Keratinocyte (primary cell): Measurements from ENCODE around the gene OXNAD1. TPM values are rescaled to one million over a fixed set of nuclear protein-coding genes. Genes with fewer than 3 reads are reported as not detected.

ENCODE experiments used
- DNase-seq: peaks from one replicate; pipeline ENCODE4 v3.0.0-alpha.2; 2011; ENCODE audit warnings: low read depth, missing footprints, low spot score
- FAIRE-seq: peaks from 2 replicates; lab custom pipeline; 2011; peaks lifted over from hg19 to GRCh38; lab: Jason Lieb, UNC
- H2AFZ ChIP-seq: 2 replicates; pipeline ENCODE4 v1.6.0; 2012; ENCODE audit warnings: low read length, control low read depth, inconsistent platforms; ENCODE audit not compliant: control insufficient read depth
- H3K27ac ChIP-seq: 2 replicates; pipeline ENCODE4 v1.5.1; 2011; ENCODE audit warnings: low read length; ENCODE audit not compliant: control insufficient read depth, insufficient read depth
- H3K27me3 ChIP-seq: 3 replicates; pipeline ENCODE4 v1.6.0; 2011; ENCODE audit warnings: low read length; ENCODE audit not compliant: control insufficient read depth, insufficient read depth; ENCODE audit errors: extremely low read depth
- H3K36me3 ChIP-seq, 2 experiments: 2 replicates in 1 of 2; 3 replicates in 1 of 2; pipeline ENCODE4 v1.5.1; 2011; ENCODE audit warnings: low read length in 2 of 2, mild to moderate bottlenecking in 1 of 2; ENCODE audit not compliant: control insufficient read depth in 2 of 2, insufficient read depth in 2 of 2; ENCODE audit errors: extremely low read depth in 1 of 2
- H3K4me1 ChIP-seq: 3 replicates; pipeline ENCODE4 v1.5.1; 2011; ENCODE audit warnings: low read length; ENCODE audit not compliant: control insufficient read depth, insufficient read depth; ENCODE audit errors: extremely low read depth
- H3K4me2 ChIP-seq: 3 replicates; pipeline ENCODE4 v1.6.0; 2011; ENCODE audit warnings: low read depth, low read length; ENCODE audit not compliant: control insufficient read depth, insufficient read depth; ENCODE audit errors: extremely low read depth
- H3K4me3 ChIP-seq, 3 experiments: fragments of 200-600 bp in 1 of 3; sonication (generic) in 1 of 3; 2 replicates in 2 of 3; 3 replicates in 1 of 3; pipeline ENCODE4 v1.5.1; 2011 to 2016; ENCODE audit warnings: low read length in 3 of 3, mild to moderate bottlenecking in 3 of 3, control low read depth in 2 of 3, inconsistent platforms in 1 of 3, low read depth in 1 of 3, mixed read lengths in 1 of 3, mixed run types in 1 of 3, moderate library complexity in 1 of 3; ENCODE audit not compliant: control insufficient read depth in 2 of 3, insufficient read depth in 2 of 3; ENCODE audit errors: extremely low read depth in 1 of 3
- H3K79me2 ChIP-seq: 2 replicates; pipeline ENCODE4 v1.6.0; 2012; ENCODE audit warnings: low read length; ENCODE audit not compliant: control insufficient read depth, insufficient read depth
- H3K9ac ChIP-seq: 3 replicates; pipeline ENCODE4 v1.6.0; 2011; ENCODE audit warnings: low read length; ENCODE audit not compliant: control insufficient read depth, insufficient read depth; ENCODE audit errors: extremely low read depth
- H3K9me1 ChIP-seq: 3 replicates; pipeline ENCODE4 v1.6.0; 2011; ENCODE audit warnings: low read length; ENCODE audit not compliant: control insufficient read depth, insufficient read depth; ENCODE audit errors: extremely low read depth
- H3K9me3 ChIP-seq: 2 replicates; pipeline ENCODE4 v1.5.1; 2012; ENCODE audit warnings: low read depth, low read length; ENCODE audit not compliant: control insufficient read depth
- H4K20me1 ChIP-seq: 3 replicates; pipeline ENCODE4 v1.6.0; 2011; ENCODE audit warnings: low read length; ENCODE audit not compliant: control insufficient read depth, insufficient read depth; ENCODE audit errors: extremely low read depth
- EZH2 ChIP-seq: IDR thresholded peaks from one replicate; pipeline ENCODE4 v1.6.1; 2012; ENCODE audit warnings: inconsistent platforms, mild to moderate bottlenecking, low read length, moderate library complexity
- dilution Hi-C: fragments of 300-500 bp; cut with MboI; formaldehyde crosslinking; loops from one replicate; pipeline ENCODE4 v1.7.0; 2020; ENCODE audit warnings: low sequenced_read_pairs; ENCODE audit not compliant: extremely low pct_ligation_motif_present
- polyA plus RNA-seq, 5 experiments: library from polyadenylated mRNA; depleted of rRNA in 3 of 5; stranded (reverse) in 3 of 5; stranded (forward) in 1 of 5; unstranded in 1 of 5; fragments of >200 nt; gene quantifications; 1 replicate in 1 of 5; 2 replicates in 3 of 5; 3 replicates in 1 of 5; pipeline versions ENCODE4 v1.2.1 to v1.2.3, GENCODE V29; 2011 to 2012; ENCODE audit warnings: missing spikeins in 2 of 5, low read depth in 1 of 5, low replicate concordance in 1 of 5
- TF ChIP-seq, protein P1 (sequence below), 3 experiments: IDR thresholded peaks in 1 of 3; conservative IDR thresholded peaks in 1 of 3; optimal IDR thresholded peaks in 1 of 3; 2 replicates in 2 of 3; 3 replicates in 1 of 3; pipeline versions ENCODE3 to v1.5.1; 2011; ENCODE audit warnings: low read length in 3 of 3, mild to moderate bottlenecking in 3 of 3, moderate library complexity in 2 of 3, control low read depth in 1 of 3, inconsistent platforms in 1 of 3; ENCODE audit not compliant: insufficient read depth in 2 of 3; ENCODE audit errors: extremely low read depth in 1 of 3

The OXNAD1 gene
- polyA plus RNA-seq, 1 donor (not counting 4 experiments of a cell fraction or from before 2014, with no cell fraction given) = 15.2 TPM

DNA sequence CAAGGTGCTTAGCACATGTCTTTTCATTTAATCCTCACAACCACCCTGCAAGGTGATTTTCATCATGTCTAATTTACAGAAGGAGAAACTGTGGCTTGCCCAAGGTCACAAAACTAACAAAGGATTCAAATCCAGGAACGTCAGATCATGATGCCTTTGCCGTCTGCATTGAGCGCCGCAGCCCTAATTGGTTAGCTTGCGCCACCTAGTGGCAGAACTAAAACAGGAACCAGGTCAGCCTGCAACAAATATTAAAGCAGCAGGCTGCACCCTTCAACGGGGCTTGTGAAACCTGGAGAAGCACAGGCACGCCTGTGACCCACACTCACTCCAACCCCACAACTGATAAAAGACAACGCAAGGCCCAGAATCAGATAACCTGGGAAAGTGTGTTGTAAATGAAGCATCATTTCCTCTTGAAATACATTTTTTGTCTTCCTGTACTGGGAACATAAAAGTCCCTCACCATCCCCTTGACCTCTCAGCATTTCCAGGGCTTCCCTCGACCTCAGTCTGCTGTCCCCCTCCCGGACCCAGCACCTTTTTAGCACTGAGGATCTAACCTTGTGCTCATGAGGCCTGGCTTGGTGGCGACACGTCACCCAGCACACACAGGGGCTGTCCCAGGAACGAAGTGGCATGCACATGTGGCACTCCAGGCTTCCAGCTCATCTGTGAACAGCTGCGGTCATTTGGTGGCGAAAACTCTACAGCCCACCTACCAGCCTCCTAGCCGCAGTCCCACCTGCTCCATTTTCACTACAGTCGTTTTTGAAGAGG is 17.5 kb upstream of the OXNAD1 start:
- Histone ChIP-seq H3K27ac (no peak overlapping the region), H3K9ac (no peak overlapping the region), H2AFZ (no peak overlapping the region), H3K4me2 (peak overlapping the region; percentile 25), H3K36me3 (no peaks in the 10 kb centered on the region), H3K79me2 (no peaks in the 10 kb centered on the region), H4K20me1 (no peaks in the 10 kb centered on the region), H3K9me3 (no peaks in the 10 kb centered on the region), H3K4me3 (no peak overlapping the region), H3K9me1 (no peaks in the 10 kb centered on the region), H3K27me3 (no peaks in the 10 kb centered on the region), H3K4me1 (no peaks in the 10 kb centered on the region)
- TF ChIP-seq EZH2 = peak; percentile 19
- TF ChIP-seq, protein P1, sequence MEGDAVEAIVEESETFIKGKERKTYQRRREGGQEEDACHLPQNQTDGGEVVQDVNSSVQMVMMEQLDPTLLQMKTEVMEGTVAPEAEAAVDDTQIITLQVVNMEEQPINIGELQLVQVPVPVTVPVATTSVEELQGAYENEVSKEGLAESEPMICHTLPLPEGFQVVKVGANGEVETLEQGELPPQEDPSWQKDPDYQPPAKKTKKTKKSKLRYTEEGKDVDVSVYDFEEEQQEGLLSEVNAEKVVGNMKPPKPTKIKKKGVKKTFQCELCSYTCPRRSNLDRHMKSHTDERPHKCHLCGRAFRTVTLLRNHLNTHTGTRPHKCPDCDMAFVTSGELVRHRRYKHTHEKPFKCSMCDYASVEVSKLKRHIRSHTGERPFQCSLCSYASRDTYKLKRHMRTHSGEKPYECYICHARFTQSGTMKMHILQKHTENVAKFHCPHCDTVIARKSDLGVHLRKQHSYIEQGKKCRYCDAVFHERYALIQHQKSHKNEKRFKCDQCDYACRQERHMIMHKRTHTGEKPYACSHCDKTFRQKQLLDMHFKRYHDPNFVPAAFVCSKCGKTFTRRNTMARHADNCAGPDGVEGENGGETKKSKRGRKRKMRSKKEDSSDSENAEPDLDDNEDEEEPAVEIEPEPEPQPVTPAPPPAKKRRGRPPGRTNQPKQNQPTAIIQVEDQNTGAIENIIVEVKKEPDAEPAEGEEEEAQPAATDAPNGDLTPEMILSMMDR (optimal IDR thresholded peaks at IDR 0.05 in 1 of 3, IDR thresholded peaks at IDR 0.05 in 1 of 3, conservative IDR thresholded peaks at IDR 0.05 in 1 of 3; ENCODE audit: extremely low read depth in 1 of 3, insufficient read depth in 2 of 3, low read length in 3 of 3) = peak; percentile 88 to 95 (median 91)
- DNase-seq (no peak), FAIRE-seq (peak; percentile 80)
- dilution Hi-C loops = no loop called here

DNA sequence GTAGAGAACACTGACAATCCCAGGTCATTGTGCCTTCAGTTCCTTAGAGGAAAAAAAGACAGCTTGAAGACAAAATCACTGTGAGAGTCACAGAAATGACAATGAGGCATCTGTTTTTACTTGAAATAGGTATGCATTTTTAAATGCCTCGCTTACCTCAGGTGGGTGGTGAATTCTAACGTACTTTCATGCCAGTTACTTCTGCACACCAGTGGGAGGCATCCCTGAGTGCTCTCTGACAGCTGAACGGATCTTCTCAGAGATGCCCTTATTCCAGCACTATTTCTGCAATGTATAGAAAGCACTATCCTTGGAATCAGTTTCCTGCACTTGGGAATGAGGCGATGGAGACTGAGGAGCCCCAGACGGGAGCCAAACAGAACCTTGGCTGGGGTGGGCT is 16.5 kb upstream of the OXNAD1 start:
- FAIRE-seq (no peak), DNase-seq (no peak)
- dilution Hi-C loops = no loop called here
- Histone ChIP-seq H3K9me1 (no peaks in the 10 kb centered on the region), H3K27ac (no peak overlapping the region), H3K79me2 (no peaks in the 10 kb centered on the region), H3K4me2 (no peak overlapping the region), H3K9ac (no peak overlapping the region), H3K4me3 (no peak overlapping the region), H3K9me3 (no peaks in the 10 kb centered on the region), H3K27me3 (no peaks in the 10 kb centered on the region), H3K4me1 (no peaks in the 10 kb centered on the region), H2AFZ (no peak overlapping the region), H4K20me1 (no peaks in the 10 kb centered on the region), H3K36me3 (no peaks in the 10 kb centered on the region)
- TF ChIP-seq EZH2 = no peak
- TF ChIP-seq, protein P1 (optimal IDR thresholded peaks at IDR 0.05 in 1 of 3, IDR thresholded peaks at IDR 0.05 in 1 of 3, conservative IDR thresholded peaks at IDR 0.05 in 1 of 3; ENCODE audit: extremely low read depth in 1 of 3, insufficient read depth in 2 of 3, low read length in 3 of 3) = no peak
